HG02571 (cell line): Measurements from ENCODE around the gene GXYLT1.
"Not testable (repeated sequence)": the region's sequence is repeated elsewhere in the genome, so short reads cannot be mapped to it uniquely, and the experiment has no call there.

Experiments used
- ATAC-seq: cut with Tn5 transposase; IDR thresholded peaks from one replicate; pipeline ENCODE4 v1.9.1; 2021; ENCODE audit warnings: mild to moderate bottlenecking, moderate library complexity; ENCODE audit not compliant: unreplicated experiment

GXYLT1 gene

DNA sequence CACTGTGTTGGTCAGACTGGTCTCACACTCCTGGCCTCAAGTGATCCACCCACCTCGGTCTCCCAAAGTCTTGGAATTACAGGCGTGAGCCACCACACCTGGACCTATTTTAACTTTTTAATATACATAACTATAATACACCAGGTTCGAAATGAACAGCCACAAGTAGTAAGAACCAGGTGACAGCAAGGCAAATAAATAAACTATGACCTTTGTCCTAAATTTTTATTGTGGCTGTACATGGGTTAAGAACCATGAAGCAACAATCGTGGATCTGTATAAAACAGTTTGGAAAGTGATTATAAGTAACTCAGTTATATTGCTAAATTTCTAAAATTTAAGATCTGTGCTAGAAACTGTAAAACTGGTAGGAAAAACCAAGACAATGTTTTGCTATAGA lies 41.5 kb downstream of the GXYLT1 start:
- no peak for ATAC-seq

DNA sequence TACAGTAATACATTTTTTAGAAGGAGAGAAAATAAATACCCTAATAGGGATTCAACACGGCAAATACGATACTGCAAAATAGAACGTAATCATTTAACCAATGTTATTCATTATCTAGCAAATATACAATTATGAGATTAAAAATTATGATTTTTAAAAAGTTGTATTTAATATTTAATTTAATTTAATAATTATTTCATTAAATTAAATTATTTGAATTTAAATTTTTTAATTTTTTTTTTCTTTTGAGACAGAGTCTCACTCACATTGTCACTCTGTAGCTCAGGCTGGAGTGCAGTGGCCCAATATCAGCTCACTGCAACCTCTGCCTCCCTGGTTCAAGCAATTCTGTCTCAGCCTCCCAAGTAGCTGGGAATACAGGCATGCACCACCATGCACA lies 42.0 kb downstream of the GXYLT1 start:
- ATAC-seq, result no peak

DNA sequence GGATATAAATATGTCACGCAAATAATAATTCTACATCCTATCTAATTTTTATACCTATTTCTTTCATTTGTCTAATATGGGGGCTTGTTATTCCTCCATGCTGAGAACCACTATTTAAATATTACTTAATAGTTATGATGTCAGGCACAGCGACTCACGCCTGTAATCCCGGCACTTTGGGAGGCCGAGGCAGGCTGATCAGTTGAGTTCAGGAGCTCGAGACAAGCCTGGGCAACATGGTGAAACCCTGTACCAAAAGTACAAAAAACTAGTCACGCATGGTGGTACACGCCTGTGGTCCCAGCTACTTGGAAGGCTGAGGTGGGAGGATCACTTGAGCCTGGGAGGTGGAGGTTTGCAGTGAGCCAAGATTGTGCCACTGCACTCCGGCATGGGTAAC lies 45.2 kb downstream of the GXYLT1 start:
- ATAC-seq, result no peak

DNA sequence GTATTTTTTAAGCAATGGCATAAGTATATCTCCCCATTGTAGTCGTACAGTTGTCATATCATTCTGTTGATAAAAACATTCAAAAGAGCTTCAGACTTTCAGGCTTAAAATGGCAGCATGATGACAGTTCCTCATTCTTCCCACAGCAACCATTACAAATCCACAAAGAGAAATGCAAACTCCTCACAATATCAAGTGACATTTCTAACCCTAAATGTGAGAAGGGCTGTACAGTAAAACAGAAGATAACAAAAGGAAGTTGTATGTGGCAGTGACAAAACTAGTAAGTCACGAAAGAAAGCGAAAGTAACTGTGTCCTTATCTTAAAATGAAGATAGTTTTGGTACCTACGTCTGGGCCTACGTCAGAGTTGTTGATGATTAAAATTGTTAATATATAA lies 46.7 kb downstream of the GXYLT1 start:
- ATAC-seq, result peak; percentile 94

DNA sequence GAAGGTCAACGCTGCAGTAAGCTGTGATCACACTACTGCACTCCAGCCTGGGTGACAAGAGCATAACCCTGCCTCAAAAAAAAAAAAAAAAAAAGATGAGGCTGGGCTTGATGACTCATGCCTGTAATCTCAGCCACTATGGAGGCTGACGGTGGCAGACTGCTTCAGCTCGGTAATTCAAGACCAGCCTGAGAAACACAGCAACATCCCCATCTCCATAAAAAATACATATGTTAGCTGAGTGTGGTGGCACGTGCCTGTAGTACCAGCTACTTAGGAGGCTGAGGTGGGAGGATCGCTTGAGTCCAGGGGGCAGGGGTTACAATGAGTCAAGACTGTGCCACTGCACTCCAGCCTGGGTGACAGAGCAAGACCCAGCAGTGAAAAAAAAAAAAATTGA lies 50.4 kb downstream of the GXYLT1 start:
- no peak for ATAC-seq

DNA sequence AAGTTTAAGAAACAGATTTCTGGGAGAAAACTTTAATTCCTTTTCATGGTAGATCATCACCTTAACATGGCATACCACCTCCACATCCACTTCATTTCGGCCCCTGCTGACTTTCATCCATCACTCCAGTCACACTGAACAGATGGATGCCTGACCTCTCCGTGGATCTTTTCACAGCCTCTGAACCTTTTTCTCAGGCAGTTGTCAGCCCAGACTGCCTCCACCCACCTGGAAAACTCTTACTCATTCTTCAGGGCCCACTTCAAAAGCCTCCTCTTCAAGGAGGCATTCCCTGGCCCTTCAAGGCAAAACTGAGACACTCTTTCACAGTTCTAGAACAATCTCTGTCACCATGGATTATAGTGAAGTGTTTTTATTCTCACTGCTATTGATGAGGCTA lies 52.9 kb downstream of the GXYLT1 start:
- no peak for ATAC-seq

DNA sequence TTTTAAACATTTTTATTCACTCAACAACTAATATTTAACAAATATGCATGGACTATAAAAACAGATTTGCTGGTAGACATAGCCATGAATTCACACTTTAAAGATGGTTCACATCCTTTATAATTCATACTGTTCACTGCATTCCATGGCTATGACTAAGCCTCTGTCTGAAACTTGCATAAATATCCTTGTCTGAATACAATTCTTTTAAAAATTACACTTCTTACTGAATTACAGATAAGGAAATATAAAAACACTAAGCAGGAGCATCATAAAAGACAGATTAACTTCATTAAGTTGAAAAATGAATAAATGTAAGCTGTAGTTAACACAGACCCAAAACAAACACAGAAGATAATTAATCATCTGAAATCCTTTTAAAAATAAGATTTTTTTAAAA lies 53.8 kb downstream of the GXYLT1 start:
- no peak for ATAC-seq

DNA sequence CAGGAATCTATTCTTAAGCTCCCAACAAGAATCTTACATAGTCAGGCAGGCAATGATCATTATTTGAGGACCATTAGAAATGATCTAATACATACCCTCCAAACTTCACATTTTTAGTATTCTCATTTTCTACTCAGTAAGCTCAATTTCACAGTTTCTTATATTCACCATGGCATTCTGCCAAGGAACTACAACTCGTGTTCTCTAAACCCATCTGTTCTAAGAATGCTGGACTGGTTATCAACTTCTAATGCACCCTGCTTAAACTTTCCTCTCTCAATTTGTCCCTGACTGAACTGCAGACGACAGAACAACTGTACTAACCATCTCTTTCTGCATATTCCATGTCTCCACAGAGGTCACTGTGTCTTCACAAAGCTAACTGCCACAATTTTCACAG lies 58.6 kb downstream of the GXYLT1 start:
- no peak for ATAC-seq

DNA sequence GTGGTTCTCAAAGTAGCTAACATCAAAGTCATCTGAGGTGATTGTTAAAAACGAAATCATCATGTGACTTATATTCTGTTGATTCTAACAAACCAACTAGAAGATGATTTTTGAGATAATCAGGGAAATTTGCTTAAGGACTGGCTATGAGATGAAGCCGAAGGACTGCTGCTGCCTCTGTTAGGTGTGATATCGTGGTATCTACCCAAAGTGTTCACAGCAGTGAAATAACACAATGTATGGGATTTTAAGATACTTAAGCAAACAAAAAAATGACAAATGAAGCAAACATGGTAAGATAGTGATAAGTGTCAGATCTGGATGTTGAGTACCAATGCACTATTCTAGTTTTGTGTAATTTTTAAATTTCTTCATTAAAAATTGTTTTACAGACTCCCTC lies 59.1 kb downstream of the GXYLT1 start:
- ATAC-seq, result no peak

DNA sequence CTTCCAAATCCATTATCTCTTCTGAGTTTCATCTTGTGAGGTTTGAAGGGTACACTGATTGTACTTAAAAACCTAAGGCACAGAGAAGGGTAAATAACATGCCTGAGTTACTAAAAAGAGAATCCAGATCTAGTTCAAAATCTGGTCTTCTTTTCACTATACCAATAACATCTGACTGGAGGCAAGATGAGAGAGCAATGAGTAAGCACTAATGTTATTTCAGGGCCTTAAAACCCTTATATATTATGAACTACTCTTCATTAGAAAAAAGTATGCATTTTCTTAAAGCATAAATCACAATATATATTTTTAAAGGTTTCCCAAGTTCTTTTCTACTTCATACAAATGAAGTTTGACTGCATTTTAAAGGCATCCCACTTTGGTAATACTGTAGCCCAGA lies 60.2 kb downstream of the GXYLT1 start:
- no peak for ATAC-seq

DNA sequence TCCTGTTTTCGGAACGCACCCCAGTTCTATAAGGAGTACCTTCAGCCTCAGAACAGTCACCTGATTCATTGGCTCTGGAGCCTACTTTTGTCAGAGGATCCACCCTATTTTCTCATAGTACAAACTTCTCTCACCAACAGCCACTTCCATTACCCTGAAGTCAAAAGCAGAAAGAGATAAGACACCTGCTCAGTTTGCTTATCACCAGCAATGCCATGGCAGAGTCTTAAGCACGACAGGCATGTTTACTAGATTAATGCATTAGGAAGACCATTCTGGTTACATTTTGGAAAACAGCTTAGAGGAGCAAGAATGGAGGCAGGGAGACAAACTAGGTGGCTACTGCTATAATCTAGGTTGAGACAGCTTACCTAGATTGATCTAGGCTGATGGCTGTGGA lies 67.7 kb downstream of the GXYLT1 start:
- no peak for ATAC-seq

DNA sequence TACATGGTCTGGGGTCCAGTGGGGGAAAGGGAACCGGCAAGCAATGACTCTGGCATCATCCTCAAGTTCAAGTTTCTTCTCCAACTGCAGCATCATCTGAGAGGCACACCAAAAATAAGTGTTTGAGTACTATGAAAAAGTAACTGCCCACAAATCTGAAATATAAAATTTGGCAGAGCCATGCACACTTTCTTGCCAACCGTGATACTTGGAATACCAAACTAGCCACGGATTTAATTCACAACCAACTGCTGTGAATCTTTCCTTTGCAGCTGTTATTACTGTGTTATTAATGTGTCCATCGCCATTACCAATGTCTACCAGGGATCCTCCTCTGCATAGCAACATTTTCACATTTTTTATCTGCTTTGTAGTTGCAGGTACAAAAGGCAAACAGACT lies 74.6 kb downstream of the GXYLT1 start:
- no peak for ATAC-seq

DNA sequence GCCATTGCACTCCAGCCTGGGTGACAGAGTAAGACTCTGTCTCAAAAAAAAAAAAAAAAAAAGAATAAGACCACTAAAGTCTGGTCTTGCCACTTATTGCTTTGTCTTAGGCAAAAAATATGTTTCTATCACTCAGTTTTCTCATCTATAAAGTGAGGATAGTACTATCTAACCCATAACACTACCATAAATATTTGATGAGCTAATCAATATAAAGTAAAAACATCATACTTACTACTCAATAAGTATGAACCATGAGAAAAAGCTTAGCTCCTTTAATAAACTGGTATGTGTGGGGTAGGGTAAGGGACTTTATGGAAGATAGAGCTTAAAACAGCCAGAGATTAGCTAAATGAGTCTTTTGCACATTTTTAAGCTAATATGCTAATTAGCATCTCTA lies 85.5 kb downstream of the GXYLT1 start:
- no peak for ATAC-seq

DNA sequence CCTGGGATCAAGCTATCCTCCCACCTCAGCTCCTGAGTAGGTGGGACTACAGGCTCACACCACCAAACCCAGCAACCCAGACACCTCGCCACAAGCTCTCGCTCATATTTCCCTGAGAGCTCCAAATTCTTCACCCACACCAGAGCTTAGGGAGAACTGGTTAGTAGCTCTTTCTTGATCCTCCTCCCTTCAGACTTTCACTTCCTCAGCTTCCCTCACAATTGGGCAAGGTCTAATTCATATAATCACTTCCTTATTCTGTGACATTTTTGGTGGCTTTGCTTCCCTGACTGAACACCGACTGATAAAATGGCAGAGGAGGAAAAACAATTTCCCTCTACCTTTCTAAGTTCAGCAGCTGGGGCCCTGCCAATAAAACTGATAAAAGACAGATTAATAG lies 88.5 kb downstream of the GXYLT1 start:
- ATAC-seq, result peak; percentile 83

DNA sequence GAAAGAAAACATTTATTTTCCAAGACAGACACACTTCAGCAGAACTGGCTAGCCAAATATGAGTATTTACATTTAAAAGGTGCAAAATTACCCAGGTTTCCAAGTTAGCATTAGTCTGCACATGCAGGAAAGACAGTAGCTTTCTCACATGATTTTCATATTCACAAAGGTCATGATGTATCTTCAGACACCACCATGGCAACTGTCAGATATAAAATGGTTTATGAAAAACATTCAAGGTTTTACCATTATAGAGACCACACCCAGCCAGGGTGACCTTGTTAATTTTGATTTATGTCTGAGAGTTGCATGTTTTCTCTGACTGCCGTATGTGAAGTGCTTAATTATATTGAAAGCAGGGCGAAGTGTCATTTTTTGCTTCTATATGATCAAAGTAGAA lies 91.2 kb downstream of the GXYLT1 start:
- ATAC-seq, result no peak

DNA sequence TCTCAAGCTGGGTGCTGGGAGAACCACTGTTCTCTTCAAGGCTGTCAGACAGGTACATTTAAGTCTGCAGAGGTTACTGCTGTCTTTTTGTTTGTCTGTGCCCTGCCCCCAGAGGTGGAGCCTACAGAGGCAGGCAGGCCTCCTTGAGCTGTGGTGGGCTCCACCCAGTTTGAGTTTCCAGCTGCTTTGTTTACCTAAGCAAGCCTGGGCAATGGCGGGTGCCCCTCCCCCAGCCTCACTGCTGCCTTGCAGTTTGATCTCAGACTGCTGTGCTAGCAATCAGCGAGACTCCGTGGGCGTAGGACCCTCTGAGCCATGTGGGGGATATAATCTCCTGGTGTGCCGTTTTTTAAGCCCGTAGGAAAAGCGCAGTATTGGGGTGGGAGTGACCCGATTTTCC lies 95.7 kb downstream of the GXYLT1 start:
- ATAC-seq, result not testable (repeated sequence)

DNA sequence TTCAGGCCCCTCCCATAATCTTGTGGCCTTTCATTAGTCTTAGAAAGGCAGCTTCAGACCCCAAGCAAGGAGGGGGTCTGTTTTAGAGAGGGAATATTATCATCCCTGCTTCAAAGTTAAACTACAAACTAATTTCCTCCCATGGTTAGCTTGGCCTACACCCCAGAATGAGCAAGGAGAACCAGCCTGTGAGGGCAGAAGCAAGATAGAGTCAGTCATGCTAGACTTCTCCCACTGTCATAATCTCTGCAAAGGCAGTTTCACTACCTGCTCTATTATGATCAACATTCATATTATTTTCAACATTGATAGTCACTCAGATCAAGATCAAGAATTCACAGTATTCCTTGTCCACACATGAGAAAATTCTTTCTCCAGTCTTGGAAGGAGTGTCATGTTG lies 105.1 kb downstream of the GXYLT1 start:
- no peak for ATAC-seq

DNA sequence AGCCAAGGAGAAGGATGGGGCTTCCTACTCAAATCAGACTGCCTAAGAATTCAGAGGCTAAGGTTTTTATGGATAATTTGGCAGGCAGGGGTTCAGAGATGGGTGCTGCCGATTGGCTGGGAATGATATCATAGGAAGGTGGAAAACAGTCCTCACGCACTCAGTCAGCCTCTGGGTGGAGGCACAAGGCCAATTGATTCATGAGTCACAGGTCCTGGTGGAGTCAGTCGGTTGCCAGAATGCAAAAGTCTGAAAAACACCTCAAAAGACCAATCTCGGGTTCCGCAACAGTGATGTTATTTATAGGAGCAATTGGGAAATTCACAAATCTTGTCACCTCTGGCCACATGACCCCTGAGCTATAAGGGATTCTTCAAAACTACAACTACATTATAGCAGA lies 105.5 kb downstream of the GXYLT1 start:
- ATAC-seq, result no peak

DNA sequence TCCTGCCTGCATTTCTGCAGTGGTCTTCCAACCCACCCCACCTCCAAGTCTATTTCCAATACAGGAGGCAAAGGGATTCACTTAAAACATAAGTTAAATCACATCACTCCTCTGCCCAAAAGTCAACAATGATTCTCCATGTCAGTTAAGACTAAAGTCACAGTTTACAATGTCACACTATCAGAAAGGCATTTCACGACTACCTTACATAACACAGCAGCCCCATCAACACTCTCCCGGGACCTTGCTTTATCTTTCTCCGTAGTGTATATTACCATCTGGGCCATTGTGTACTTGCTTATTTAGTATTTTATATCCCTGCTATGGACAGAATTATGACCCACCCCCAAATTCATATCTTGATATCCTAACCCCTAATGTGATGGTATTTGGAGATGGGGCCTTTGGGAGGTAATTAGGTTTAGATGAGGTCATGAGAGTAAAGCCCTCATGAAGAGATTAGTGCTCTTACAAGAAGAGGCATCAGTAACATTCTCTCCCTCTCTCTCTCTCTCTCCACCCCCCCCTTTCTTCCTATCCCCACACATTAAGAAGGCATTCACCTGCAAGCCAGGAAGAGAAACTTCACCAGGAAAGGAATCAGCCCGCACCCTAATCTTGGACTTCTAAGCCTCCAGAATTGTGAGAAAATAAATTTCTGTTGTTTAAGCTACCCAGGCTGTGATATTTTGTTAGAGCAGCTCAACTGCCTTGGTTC lies 112.7 kb downstream of the GXYLT1 start:
- no peak for ATAC-seq
